ENCODE results near the gene TRIM28.

DNA sequence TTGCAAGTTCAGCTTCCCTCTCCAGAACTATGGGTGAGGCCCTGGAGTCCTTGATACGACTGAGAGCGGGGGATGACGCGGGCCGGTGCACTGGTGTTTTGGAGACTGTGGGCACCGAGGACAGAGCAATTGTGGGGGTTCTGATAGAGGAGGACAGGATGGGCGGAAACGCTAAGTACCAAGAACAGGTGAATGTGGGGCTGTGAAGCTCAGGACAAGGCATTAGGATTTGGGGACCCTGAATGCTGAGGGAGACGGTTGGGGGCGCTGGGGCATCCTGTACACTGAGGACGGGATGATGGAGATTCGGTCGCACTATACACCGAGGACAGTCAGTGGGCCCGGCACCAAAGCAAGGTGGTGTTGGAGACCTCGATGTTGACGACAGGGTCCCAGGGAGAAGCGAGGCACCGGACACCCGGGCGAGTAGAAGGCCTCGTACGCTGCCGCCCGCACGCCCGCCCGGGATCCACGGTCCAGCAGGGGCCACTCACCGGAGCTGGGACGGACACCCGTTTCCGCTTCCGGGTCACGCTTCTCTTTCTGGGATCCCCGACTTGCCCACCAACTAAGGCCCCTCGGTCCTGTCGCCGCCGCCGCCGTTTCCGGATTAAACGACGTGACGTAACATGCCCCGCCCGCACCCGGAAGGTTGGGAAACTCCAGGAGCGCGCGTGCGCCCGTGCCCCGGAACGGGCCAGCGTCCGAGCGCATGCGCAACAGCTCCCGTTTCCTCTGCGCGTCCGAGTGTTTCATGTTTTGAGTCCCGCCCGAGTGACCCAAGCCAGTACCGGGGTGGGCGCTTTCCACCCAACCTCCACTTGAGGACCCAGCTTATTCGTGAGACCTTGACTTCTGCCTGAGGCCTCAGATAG lies 10.9 kb downstream of the TRIM28 start, which contains the start of gene CHMP2A:
- TF ChIP-seq, protein P1, sequence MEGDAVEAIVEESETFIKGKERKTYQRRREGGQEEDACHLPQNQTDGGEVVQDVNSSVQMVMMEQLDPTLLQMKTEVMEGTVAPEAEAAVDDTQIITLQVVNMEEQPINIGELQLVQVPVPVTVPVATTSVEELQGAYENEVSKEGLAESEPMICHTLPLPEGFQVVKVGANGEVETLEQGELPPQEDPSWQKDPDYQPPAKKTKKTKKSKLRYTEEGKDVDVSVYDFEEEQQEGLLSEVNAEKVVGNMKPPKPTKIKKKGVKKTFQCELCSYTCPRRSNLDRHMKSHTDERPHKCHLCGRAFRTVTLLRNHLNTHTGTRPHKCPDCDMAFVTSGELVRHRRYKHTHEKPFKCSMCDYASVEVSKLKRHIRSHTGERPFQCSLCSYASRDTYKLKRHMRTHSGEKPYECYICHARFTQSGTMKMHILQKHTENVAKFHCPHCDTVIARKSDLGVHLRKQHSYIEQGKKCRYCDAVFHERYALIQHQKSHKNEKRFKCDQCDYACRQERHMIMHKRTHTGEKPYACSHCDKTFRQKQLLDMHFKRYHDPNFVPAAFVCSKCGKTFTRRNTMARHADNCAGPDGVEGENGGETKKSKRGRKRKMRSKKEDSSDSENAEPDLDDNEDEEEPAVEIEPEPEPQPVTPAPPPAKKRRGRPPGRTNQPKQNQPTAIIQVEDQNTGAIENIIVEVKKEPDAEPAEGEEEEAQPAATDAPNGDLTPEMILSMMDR (IDR thresholded peaks at IDR 0.05; ENCODE audit: poor library complexity): no peak
- TF ChIP-seq EZH2phosphoT487 (IDR thresholded peaks at IDR 0.05; ENCODE audit: low read depth, severe bottlenecking, unreplicated experiment): no peak

All from hepatocyte (in vitro differentiated cells).